Measurements from ENCODE around the gene MYOD1. TPM values are rescaled to one million over a fixed set of nuclear protein-coding genes. Genes with fewer than 3 reads are reported as not detected.

Gene MYOD1
- total RNA-seq, 1 donor from 2014 or later = not detected

GRCh38 chr11:17716807-17717206 lies 2.6 kb upstream of the MYOD1 start:
- H3K36me3 Mint-ChIP-seq (ENCODE audit: low read depth) = no peaks in the 10 kb centered on the region
- TF ChIP-seq CTCF (IDR thresholded peaks at IDR 0.05) = no peak
- H3K4me1 Mint-ChIP-seq (ENCODE audit: low read depth) = peaks cover 3% of the 10 kb centered on the region
- no peaks in the 10 kb centered on the region for H3K9me3 Mint-ChIP-seq (ENCODE audit: low read depth)
- peaks cover 19% of the 10 kb centered on the region for H3K27me3 Mint-ChIP-seq (ENCODE audit: low read depth)
- no peak overlapping the region for H3K27ac Mint-ChIP-seq (ENCODE audit: unreplicated experiment)
- no peak for DNase-seq (ENCODE audit: low spot score)
- no peak overlapping the region for H3K4me3 Mint-ChIP-seq (ENCODE audit: unreplicated experiment)

- Mint-ChIP-seq H3K27ac (ENCODE audit: unreplicated experiment) (no peak overlapping the region), H3K4me3 (ENCODE audit: unreplicated experiment) (no peak overlapping the region)
- TF ChIP-seq CTCF (IDR thresholded peaks at IDR 0.05) = no peak
Observed at GRCh38 chr11:17718015-17718414, 1.4 kb upstream of the MYOD1 start.

GRCh38 chr11:17718510-17718962 lies 835 bp upstream of the MYOD1 start:
- H3K27me3 Mint-ChIP-seq (ENCODE audit: low read depth) = peaks cover 36% of the 10 kb centered on the region
- DNase-seq (ENCODE audit: low spot score) = no peak

More at GRCh38 chr11:17718015-17718414, 1.4 kb upstream of the MYOD1 start:
- DNase-seq (ENCODE audit: low spot score) = no peak
- Mint-ChIP-seq H3K9me3 (ENCODE audit: low read depth) (no peaks in the 10 kb centered on the region), H3K36me3 (ENCODE audit: low read depth) (no peaks in the 10 kb centered on the region), H3K4me1 (ENCODE audit: low read depth) (peaks cover 3% of the 10 kb centered on the region), H3K27me3 (ENCODE audit: low read depth) (peaks cover 31% of the 10 kb centered on the region)

GRCh38 chr11:17719938-17720795 lies 796 bp downstream of the MYOD1 start:
- Mint-ChIP-seq H3K27me3 (ENCODE audit: low read depth) (peaks cover 39% of the 10 kb centered on the region), H3K4me3 (ENCODE audit: unreplicated experiment) (no peak overlapping the region)
- no peak for DNase-seq (ENCODE audit: low spot score)

More at GRCh38 chr11:17718510-17718962, 835 bp upstream of the MYOD1 start:
- no peak for TF ChIP-seq CTCF (IDR thresholded peaks at IDR 0.05)
- Mint-ChIP-seq H3K36me3 (ENCODE audit: low read depth) (no peaks in the 10 kb centered on the region), H3K4me1 (ENCODE audit: low read depth) (peaks cover 3% of the 10 kb centered on the region), H3K27ac (ENCODE audit: unreplicated experiment) (no peak overlapping the region), H3K9me3 (ENCODE audit: low read depth) (no peaks in the 10 kb centered on the region), H3K4me3 (ENCODE audit: unreplicated experiment) (no peak overlapping the region)

GRCh38 chr11:17720796-17721171 lies 1.4 kb downstream of the MYOD1 start:
- H3K27me3 Mint-ChIP-seq (ENCODE audit: low read depth) = peaks cover 44% of the 10 kb centered on the region
- no peak for DNase-seq (ENCODE audit: low spot score)
- no peaks in the 10 kb centered on the region for H3K36me3 Mint-ChIP-seq (ENCODE audit: low read depth)
- no peaks in the 10 kb centered on the region for H3K9me3 Mint-ChIP-seq (ENCODE audit: low read depth)
- H3K27ac Mint-ChIP-seq (ENCODE audit: unreplicated experiment) = no peak overlapping the region
- no peak for TF ChIP-seq CTCF (IDR thresholded peaks at IDR 0.05)
- peaks cover 3% of the 10 kb centered on the region for H3K4me1 Mint-ChIP-seq (ENCODE audit: low read depth)
- H3K4me3 Mint-ChIP-seq (ENCODE audit: unreplicated experiment) = peak overlapping the region; percentile 1

More at GRCh38 chr11:17719938-17720795, 796 bp downstream of the MYOD1 start:
- peak; percentile 62 for TF ChIP-seq CTCF (IDR thresholded peaks at IDR 0.05)
- Mint-ChIP-seq H3K27ac (ENCODE audit: unreplicated experiment) (no peak overlapping the region), H3K4me1 (ENCODE audit: low read depth) (peaks cover 3% of the 10 kb centered on the region), H3K9me3 (ENCODE audit: low read depth) (no peaks in the 10 kb centered on the region), H3K36me3 (ENCODE audit: low read depth) (no peaks in the 10 kb centered on the region)
